Astrocyte (in vitro differentiated cells and primary cell): ENCODE measurements around the gene NHLH1.

ENCODE experiments used
- EZH2 ChIP-seq: IDR thresholded peaks from 2 replicates; pipeline ENCODE4 v1.6.1; 2012; ENCODE audit warnings: mild to moderate bottlenecking, low read length, inconsistent platforms; ENCODE audit not compliant: insufficient read depth
- TF ChIP-seq, protein P1 (sequence below): IDR thresholded peaks from 2 replicates; pipeline ENCODE4 v1.5.1; 2011; ENCODE audit warnings: low read depth, mild to moderate bottlenecking, inconsistent platforms, low read length, moderate library complexity; ENCODE audit not compliant: insufficient read depth

DNA sequence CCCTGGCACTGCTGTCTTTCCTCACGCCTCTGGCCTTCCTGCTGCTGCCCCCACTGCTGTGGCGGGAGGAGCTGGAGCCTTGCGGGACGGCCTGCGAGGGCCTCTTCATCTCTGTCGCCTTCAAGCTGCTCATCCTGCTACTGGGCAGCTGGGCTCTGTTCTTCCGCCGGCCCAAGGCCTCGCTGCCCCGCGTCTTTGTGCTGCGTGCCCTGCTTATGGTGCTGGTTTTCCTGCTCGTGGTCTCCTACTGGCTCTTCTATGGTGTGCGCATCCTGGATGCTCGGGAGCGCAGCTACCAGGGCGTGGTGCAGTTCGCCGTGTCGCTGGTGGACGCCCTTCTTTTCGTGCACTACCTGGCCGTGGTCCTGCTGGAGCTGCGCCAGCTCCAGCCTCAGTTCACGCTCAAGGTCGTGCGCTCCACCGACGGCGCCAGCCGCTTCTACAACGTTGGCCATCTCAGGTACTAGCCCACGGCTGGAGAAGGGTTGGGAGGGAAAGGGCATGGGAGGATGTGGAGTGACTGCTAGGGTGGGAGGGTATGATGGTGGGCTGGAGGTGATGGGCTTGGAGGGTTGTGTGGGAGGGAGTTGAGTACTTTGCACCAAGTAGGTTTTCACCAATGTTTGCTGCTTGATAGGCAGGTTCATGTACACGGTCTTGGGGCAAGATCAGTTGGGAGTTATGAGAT lies 52.4 kb downstream of the NHLH1 start:
- TF ChIP-seq, protein P1, sequence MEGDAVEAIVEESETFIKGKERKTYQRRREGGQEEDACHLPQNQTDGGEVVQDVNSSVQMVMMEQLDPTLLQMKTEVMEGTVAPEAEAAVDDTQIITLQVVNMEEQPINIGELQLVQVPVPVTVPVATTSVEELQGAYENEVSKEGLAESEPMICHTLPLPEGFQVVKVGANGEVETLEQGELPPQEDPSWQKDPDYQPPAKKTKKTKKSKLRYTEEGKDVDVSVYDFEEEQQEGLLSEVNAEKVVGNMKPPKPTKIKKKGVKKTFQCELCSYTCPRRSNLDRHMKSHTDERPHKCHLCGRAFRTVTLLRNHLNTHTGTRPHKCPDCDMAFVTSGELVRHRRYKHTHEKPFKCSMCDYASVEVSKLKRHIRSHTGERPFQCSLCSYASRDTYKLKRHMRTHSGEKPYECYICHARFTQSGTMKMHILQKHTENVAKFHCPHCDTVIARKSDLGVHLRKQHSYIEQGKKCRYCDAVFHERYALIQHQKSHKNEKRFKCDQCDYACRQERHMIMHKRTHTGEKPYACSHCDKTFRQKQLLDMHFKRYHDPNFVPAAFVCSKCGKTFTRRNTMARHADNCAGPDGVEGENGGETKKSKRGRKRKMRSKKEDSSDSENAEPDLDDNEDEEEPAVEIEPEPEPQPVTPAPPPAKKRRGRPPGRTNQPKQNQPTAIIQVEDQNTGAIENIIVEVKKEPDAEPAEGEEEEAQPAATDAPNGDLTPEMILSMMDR = no peak
- no peak for TF ChIP-seq EZH2
